A172 (cell line): ENCODE data around the gene NEK1. TPM values are rescaled to one million over a fixed set of nuclear protein-coding genes. Genes with fewer than 3 reads are reported as not detected.
"Not testable (repeated sequence)": the region's sequence is repeated elsewhere in the genome, so short reads cannot be mapped to it uniquely, and the experiment has no call there.

Experiments used
- DNase-seq: peaks from one replicate; pipeline ENCODE4 v3.0.0-alpha.2; 2015; ENCODE audit warnings: low spot score
- total RNA-seq: library from RNA; depleted of rRNA; stranded (reverse); fragments of >200 nt; shearing (Covaris generic); gene quantifications from 2 replicates; pipeline ENCODE4 v1.2.3, GENCODE V29; 2014

Gene NEK1
- total RNA-seq, 1 experiment from 2014 or later = 7.8 TPM

GRCh38 chr4:169494234-169494633 is 118.1 kb downstream of the NEK1 start:
- not testable (repeated sequence) for DNase-seq

- DNase-seq = no peak
These were observed 119.2 kb downstream of the NEK1 start for GRCh38 chr4:169493164-169493524.

- DNase-seq = peak; percentile 25
These were observed 119.8 kb downstream of the NEK1 start for GRCh38 chr4:169492436-169493163.

GRCh38 chr4:169491211-169491610 is 121.2 kb downstream of the NEK1 start:
- DNase-seq = no peak

- no peak for DNase-seq
These were observed 123.1 kb downstream of the NEK1 start for GRCh38 chr4:169489306-169489705.

GRCh38 chr4:169485791-169486742 is 126.3 kb downstream of the NEK1 start:
- DNase-seq = peak; percentile 25

GRCh38 chr4:169485086-169485485 is 127.3 kb downstream of the NEK1 start:
- no peak for DNase-seq

GRCh38 chr4:169484485-169484884 is 127.9 kb downstream of the NEK1 start:
- no peak for DNase-seq

GRCh38 chr4:169464080-169464479 is 148.3 kb downstream of the NEK1 start:
- no peak for DNase-seq

GRCh38 chr4:169460081-169460480 is 152.3 kb downstream of the NEK1 start:
- DNase-seq = no peak

- no peak for DNase-seq
These were observed 153.8 kb downstream of the NEK1 start for GRCh38 chr4:169458575-169458974.

- DNase-seq = not testable (repeated sequence)
These were observed 159.7 kb downstream of the NEK1 start for GRCh38 chr4:169452644-169453043.

GRCh38 chr4:169448935-169449334 is 163.4 kb downstream of the NEK1 start:
- not testable (repeated sequence) for DNase-seq

- DNase-seq = no peak
These were observed 165.6 kb downstream of the NEK1 start for GRCh38 chr4:169446824-169447223.

GRCh38 chr4:169443748-169444147 is 168.6 kb downstream of the NEK1 start:
- no peak for DNase-seq

GRCh38 chr4:169440446-169440845 is 171.9 kb downstream of the NEK1 start:
- DNase-seq = no peak

GRCh38 chr4:169439244-169439643 is 173.1 kb downstream of the NEK1 start:
- DNase-seq = no peak

GRCh38 chr4:169438057-169438480 is 174.3 kb downstream of the NEK1 start:
- no peak for DNase-seq

- no peak for DNase-seq
These were observed 174.9 kb downstream of the NEK1 start for GRCh38 chr4:169437299-169438047.

GRCh38 chr4:169436734-169437133 is 175.6 kb downstream of the NEK1 start:
- no peak for DNase-seq

- DNase-seq = no peak
These were observed 184.0 kb downstream of the NEK1 start for GRCh38 chr4:169428376-169428775.

- DNase-seq = not testable (repeated sequence)
These were observed 184.7 kb downstream of the NEK1 start for GRCh38 chr4:169427727-169428126.
